Heart left ventricle (tissue), 16 donors: Measurements from ENCODE around the gene TSPAN12. TPM values are rescaled to one million over a fixed set of nuclear protein-coding genes. Genes with fewer than 3 reads are reported as not detected.

Source experiments
- ATAC-seq, 4 donors: fragments of 200-7000 bp; cut with Tn5 transposase; one replicate each; pipeline ENCODE4 v1.9.1; 2020 to 2022; ENCODE audit warnings: moderate library complexity in 4 of 4, mild to moderate bottlenecking in 3 of 4, moderate number of reproducible peaks in 1 of 4
- DNase-seq, 5 donors: peaks; one replicate each; pipeline ENCODE4 v3.0.0-alpha.2; 2020
- H3K27ac ChIP-seq, 12 donors: fragments of 200-600 bp; sonication (generic) in 4 of 12; one replicate each; pipeline versions ENCODE4 v1.5.0 to v1.8.0; 2016 to 2022; ENCODE audit warnings: mild to moderate bottlenecking in 2 of 12
- H3K27me3 ChIP-seq, 9 donors: fragments of 200-600 bp; sonication (generic) in 2 of 9; one replicate each; pipeline versions ENCODE4 v1.5.1 to v1.8.0; 2016 to 2022; ENCODE audit warnings: mild to moderate bottlenecking in 3 of 9
- H3K36me3 ChIP-seq, 9 donors: fragments of 200-600 bp; sonication (generic) in 2 of 9; one replicate each; pipeline versions ENCODE4 v1.5.0 to v1.8.0; 2018 to 2022; ENCODE audit warnings: mild to moderate bottlenecking in 2 of 9
- H3K4me1 ChIP-seq, 12 donors: fragments of 200-600 bp; sonication (generic) in 4 of 12; one replicate each; pipeline versions ENCODE4 v1.5.0 to v1.8.0; 2016 to 2022; ENCODE audit warnings: mild to moderate bottlenecking in 3 of 12
- H3K4me3 ChIP-seq, 12 donors: fragments of 200-600 bp; sonication (generic) in 4 of 12; one replicate each; pipeline versions ENCODE4 v1.5.0 to v1.8.0; 2017 to 2022; ENCODE audit warnings: mild to moderate bottlenecking in 9 of 12, moderate library complexity in 4 of 12
- H3K9me3 ChIP-seq, 12 donors: fragments of 200-600 bp; sonication (generic) in 4 of 12; one replicate each; pipeline versions ENCODE4 v1.5.0 to v1.8.0; 2016 to 2022; ENCODE audit warnings: mild to moderate bottlenecking in 1 of 12
- CTCF ChIP-seq, 12 donors: fragments of 200-600 bp; sonication (generic) in 4 of 12; IDR thresholded peaks; one replicate each; pipeline versions ENCODE4 v1.5.0 to v1.8.0; 2018 to 2022; ENCODE audit warnings: antibody characterized with exemption in 12 of 12, mild to moderate bottlenecking in 5 of 12
- POLR2A ChIP-seq, 2 donors: fragments of 450-650 bp; IDR thresholded peaks; one replicate each; pipeline ENCODE4 v1.6.1; 2017; ENCODE audit warnings: antibody characterized with exemption in 2 of 2, mild to moderate bottlenecking in 2 of 2, moderate library complexity in 2 of 2
- WGBS, 4 donors: extraction: QIAGEN DNeasy Blood & Tissue Kit in 2 of 4; methylation state at CpG; one replicate each; pipeline versions ENCODE4 v1.1.5 to v1.1.7; 2013 to 2018; 5-methylcytosine and 5-hydroxymethylcytosine counted together
- intact Hi-C, 10 donors: fragments of 100-400 bp; cut with DNase I; formaldehyde crosslinking; loops; one replicate each; pipeline versions ENCODE4 v1.11.1 to v1.14.2; 2022
- polyA plus RNA-seq, 2 donors: library from polyadenylated mRNA; stranded (reverse); fragments of 200-250 nt; gene quantifications; one replicate each; pipeline ENCODE4 v1.2.3, GENCODE V29; 2013
- total RNA-seq, 9 donors: library from RNA; depleted of rRNA in 2 of 9; stranded (reverse); fragments of >200 nt in 2 of 9; fragmentation: NEBNext Ultra II Directional in 3 of 9; extraction: Animal tissue kit (Norgen Biotek cat#: 25700) in 3 of 9; gene quantifications; one replicate each; pipeline versions ENCODE4 v1.1.0 to v1.2.4, GENCODE V29; 2016 to 2023
- donor health status: ischemic (EF 13 %, LVEDD 7.1; RV severe dilation, severe dysfunction).
- donor health status: healthy with polysubstance abuse.
- donor health status: DM: no; HTN: yes; CAD: no.
- donor health status: DM: no; HTN: no; CAD: no.
- donor health status: ischemic (EF 25% LVEDD 6.9; RV normal size, moderate dysfunction).
- donor health status: ischemic (EF 25% LVEDD 5.7; RV mildly dilated, moderate dysfunction).
- donor health status: healthy.
- donor health status: DM: yes; HTN: yes; CAD: no.
- donor health status: ischemic (EF 35%, LVEDD 5.7; RV mildly dilated, moderate dysfunction).
- donor health status: nonischemic (EF 11% LVEDD 7.7; RV severe dilation, severe dysfunction).
- donor health status: DM: yes; HTN: yes; CAD: no.
- donor health status: PGD.
- donor health status: ischemic (EF 29% LVEDD 5.4; RV normal size, mild dysfunction).
- donor health status: nonischemic (EF 23%, LVEDD 6.1; RV moderate dilation, normal function).

The TSPAN12 gene
- total and polyA plus RNA-seq, 11 donors = 24.2 to 85.0 (median 54.7) TPM

GRCh38 chr7:120799813-120800475 lies 58.0 kb downstream of the TSPAN12 start:
- Histone ChIP-seq H3K27me3 (no peaks in the 10 kb centered on the region), H3K36me3 (peaks cover 0 to 16% (median 0%) of the 10 kb centered on the region in 9 donors), H3K27ac (no peak overlapping the region), H3K4me3 (no peak overlapping the region), H3K9me3 (peaks cover 0 to 8% (median 0%) of the 10 kb centered on the region in 12 donors), H3K4me1 (peaks cover 0 to 15% (median 0%) of the 10 kb centered on the region in 12 donors)
- TF ChIP-seq CTCF (IDR thresholded peaks at IDR 0.05) (no peak), POLR2A (IDR thresholded peaks at IDR 0.05) (no peak)
- no peak for ATAC-seq
- no peak for DNase-seq
- intact Hi-C loops = loop anchor here in 5 of 10 donors (5.0 to 10.0 kb wide), 3 partner anchors 137 to 305 kb away; no protein-coding TSS in a partner anchor
- 87 to 95% (median 94%) methylated on average over 3 of the region's 3 CpGs for WGBS, 4 donors

GRCh38 chr7:120799147-120799546 lies 58.8 kb downstream of the TSPAN12 start:
- H3K4me1 ChIP-seq = peaks cover 0 to 15% (median under 1%) of the 10 kb centered on the region in 12 donors
- H3K4me3 ChIP-seq = no peak overlapping the region
- DNase-seq = no peak
- no peak overlapping the region for H3K27ac ChIP-seq
- 93 to 99% (median 95%) methylated on average over 1 of the region's 1 CpG for WGBS, 4 donors
- H3K36me3 ChIP-seq = peaks cover 0 to 8% (median 0%) of the 10 kb centered on the region in 9 donors
- no peak for ATAC-seq
- H3K27me3 ChIP-seq = no peaks in the 10 kb centered on the region
- TF ChIP-seq POLR2A (IDR thresholded peaks at IDR 0.05) (no peak), CTCF (IDR thresholded peaks at IDR 0.05) (no peak)
- H3K9me3 ChIP-seq = peaks cover 0 to 8% (median 0%) of the 10 kb centered on the region in 12 donors
- intact Hi-C loops = loop anchor here in 4 of 10 donors (10.0 kb wide), 1 partner anchor 306 kb away; no protein-coding TSS in a partner anchor

GRCh38 chr7:120797026-120797645 lies 60.8 kb downstream of the TSPAN12 start:
- WGBS, 4 donors = 89 to 95% (median 92%) methylated on average over 7 of the region's 7 CpGs
- ATAC-seq (peak in 3 of 4 donors; percentile 18 to 47 (median 46)), DNase-seq (no peak)
- peak overlapping the region in 2 of 12 donors; percentile 27 to 32 for H3K27ac ChIP-seq
- no peak overlapping the region for H3K4me3 ChIP-seq
- H3K4me1 ChIP-seq = peaks cover 0 to 22% (median 3%) of the 10 kb centered on the region in 12 donors
- intact Hi-C loops = loop anchor here in 4 of 10 donors (10.0 kb wide), 1 partner anchor 308 kb away; no protein-coding TSS in a partner anchor
- peaks cover 0 to 8% (median 0%) of the 10 kb centered on the region in 12 donors for H3K9me3 ChIP-seq
- peaks cover 0 to 3% (median 0%) of the 10 kb centered on the region in 9 donors for H3K36me3 ChIP-seq
- TF ChIP-seq POLR2A (IDR thresholded peaks at IDR 0.05) (no peak), CTCF (IDR thresholded peaks at IDR 0.05) (no peak)
- H3K27me3 ChIP-seq = no peaks in the 10 kb centered on the region
